GM12878 (cell line): ENCODE data around the gene PLA2G4C. TPM values are rescaled to one million over a fixed set of nuclear protein-coding genes. Genes with fewer than 3 reads are reported as not detected.

Experiments used
- ATAC-seq: fragments of 200-7000 bp; cut with Tn5 transposase; 3 replicates; pipeline ENCODE4 v1.9.1; 2020; ENCODE audit warnings: mild to moderate bottlenecking, moderate library complexity
- BruUV-seq: library from RNA; stranded (reverse); fragments of 400-500 nt; replicated peaks from 2 replicates; lab custom pipeline; 2021; lab: Mats Ljungman, UMichigan
- CTCF ChIA-PET: fragments of 300-600 bp; sonication (Branson Sonifier 250); formaldehyde crosslinking; extraction: SDS; loops from one replicate; lab custom pipeline; 2021; ENCODE audit warnings: inconsistent platforms; lab: Yijun Ruan, JAX
- POLR2A ChIA-PET: fragments of 350-600 bp; formaldehyde crosslinking; extraction: SDS; loops from one replicate; lab custom pipeline; 2021; ENCODE audit warnings: inconsistent platforms; lab: Charles Lee
- RAD21 ChIA-PET: fragments of 300-600 bp; sonication (Branson Sonifier 250); formaldehyde crosslinking; loops from one replicate; lab custom pipeline; 2023; ENCODE audit warnings: antibody characterized with exemption; ENCODE audit not compliant: unreplicated experiment; lab: Charles Lee
- SMC1A ChIA-PET: fragments of 300-600 bp; sonication (Branson Sonifier 250); formaldehyde crosslinking; loops from one replicate; lab custom pipeline; 2023; ENCODE audit not compliant: unreplicated experiment, uncharacterized antibody; lab: Charles Lee
- DNase-seq: peaks from one replicate; pipeline ENCODE4 v3.0.0-alpha.2; 2011; ENCODE audit warnings: low read depth, low spot score
- FAIRE-seq: peaks from 3 replicates; lab custom pipeline; 2011; peaks lifted over from hg19 to GRCh38; lab: Jason Lieb, UNC
- H2AFZ ChIP-seq: 2 replicates; pipeline ENCODE4 v1.6.0; 2011; ENCODE audit warnings: low read depth, low read length, control low read depth; ENCODE audit not compliant: control insufficient read depth
- H3K27ac ChIP-seq: 2 replicates; pipeline ENCODE4 v1.5.1; 2011; ENCODE audit warnings: control low read depth; ENCODE audit not compliant: control insufficient read depth, insufficient read depth
- H3K27me3 ChIP-seq, 2 experiments: replicated peaks in 1 of 2; 2 replicates each; pipeline versions ENCODE4 v1.6.0 to v1.6.1; 2011; ENCODE audit warnings: low read length in 1 of 2; ENCODE audit not compliant: control insufficient read depth in 2 of 2, insufficient read depth in 2 of 2
- H3K36me3 ChIP-seq, 2 experiments: 2 replicates each; pipeline ENCODE4 v1.5.1; 2011; ENCODE audit warnings: low read length in 1 of 2; ENCODE audit not compliant: control insufficient read depth in 2 of 2, insufficient read depth in 2 of 2
- H3K4me1 ChIP-seq: 2 replicates; pipeline ENCODE4 v1.6.1; 2011; ENCODE audit warnings: mild to moderate bottlenecking, low read length, moderate library complexity, mixed read lengths; ENCODE audit not compliant: control insufficient read depth, insufficient read depth
- H3K4me2 ChIP-seq: 2 replicates; pipeline ENCODE4 v1.6.0; 2011; ENCODE audit warnings: control low read depth; ENCODE audit not compliant: control insufficient read depth, insufficient read depth
- H3K4me3 ChIP-seq: fragments of 200-600 bp; sonication (generic); 2 replicates; pipeline ENCODE4 v1.5.1; 2016
- H3K79me2 ChIP-seq: 2 replicates; pipeline ENCODE4 v1.6.0; 2011; ENCODE audit warnings: low read length; ENCODE audit not compliant: control insufficient read depth, insufficient read depth
- H3K9ac ChIP-seq: 2 replicates; pipeline ENCODE4 v1.8.0; 2011; ENCODE audit warnings: low read length, control low read depth, mixed read lengths; ENCODE audit not compliant: control insufficient read depth, insufficient read depth
- H3K9me3 ChIP-seq: replicated peaks from 3 replicates; pipeline ENCODE4 v1.5.1; 2011; ENCODE audit warnings: mild to moderate bottlenecking, low read length; ENCODE audit not compliant: control insufficient read depth, insufficient read depth
- H4K20me1 ChIP-seq: 2 replicates; pipeline ENCODE4 v1.6.0; 2011; ENCODE audit not compliant: control insufficient read depth, insufficient read depth
- BCL11A ChIP-seq: IDR thresholded peaks from 2 replicates; pipeline ENCODE4 v1.6.1; 2011; ENCODE audit warnings: low read depth, low read length
- CHD4 ChIP-seq: fragments of 200-600 bp; sonication (generic); IDR thresholded peaks from 2 replicates; pipeline ENCODE4 v1.6.1; 2016; ENCODE audit warnings: mild to moderate bottlenecking
- ELK1 ChIP-seq: IDR thresholded peaks from 2 replicates; pipeline ENCODE4 v1.6.1; 2012; ENCODE audit warnings: low read depth, low read length, improper control_type of control experiment
- HDGF ChIP-seq: fragments of 450-650 bp; IDR thresholded peaks from 2 replicates; pipeline ENCODE4 v1.6.1; 2016; ENCODE audit warnings: antibody characterized with exemption
- MTA3 ChIP-seq: IDR thresholded peaks from 2 replicates; pipeline ENCODE4 v1.6.1; 2012; ENCODE audit warnings: low read length, inconsistent platforms, borderline replicate concordance
- PAX8 ChIP-seq: fragments of 450-650 bp; IDR thresholded peaks from 2 replicates; pipeline ENCODE4 v1.6.1; 2017; ENCODE audit warnings: mild to moderate bottlenecking, moderate library complexity
- REST ChIP-seq: IDR thresholded peaks from 2 replicates; pipeline ENCODE4 v1.6.1; 2012; ENCODE audit warnings: mild to moderate bottlenecking, low read depth, low read length
- SMC3 ChIP-seq: IDR thresholded peaks from 2 replicates; pipeline ENCODE4 v1.6.1; 2011; ENCODE audit warnings: low read length, improper control_type of control experiment, borderline replicate concordance
- SREBF1 ChIP-seq: IDR thresholded peaks from 2 replicates; pipeline ENCODE4 v1.6.1; 2012; ENCODE audit warnings: mild to moderate bottlenecking, low read length
- TAF1 ChIP-seq: IDR thresholded peaks from 2 replicates; pipeline ENCODE4 v1.6.1; 2011; ENCODE audit warnings: mild to moderate bottlenecking, low read depth, low read length, borderline replicate concordance
- USF1 ChIP-seq: IDR thresholded peaks from 2 replicates; pipeline ENCODE4 v1.6.1; 2011; ENCODE audit warnings: borderline replicate concordance, low read depth, mild to moderate bottlenecking, moderate library complexity, mixed read lengths, low read length; ENCODE audit not compliant: insufficient read depth; ENCODE audit errors: extremely low read length
- ZBTB40 ChIP-seq: fragments of 450-650 bp; IDR thresholded peaks from 2 replicates; pipeline ENCODE4 v1.6.1; 2016; ENCODE audit warnings: mild to moderate bottlenecking, moderate library complexity, borderline replicate concordance
- ZNF217 ChIP-seq: fragments of 450-650 bp; IDR thresholded peaks from 2 replicates; pipeline ENCODE4 v1.6.1; 2017; ENCODE audit warnings: antibody characterized with exemption, mild to moderate bottlenecking
- WGBS: methylation state at CpG from one replicate; pipeline ENCODE4 v1.1.6; 2016; ENCODE audit warnings: low lambda C conversion rate; ENCODE audit not compliant: insufficient replicate concordance, insufficient coverage; ENCODE audit errors: missing lambda C conversion rate; 5-methylcytosine and 5-hydroxymethylcytosine counted together
- in situ Hi-C: fragments of 300-500 bp; cut with MboI; formaldehyde crosslinking; loops from 9 replicates; pipeline ENCODE4 v1.14.3; 2018; ENCODE audit warnings: mixed read lengths
- intact Hi-C: fragments of 100-400 bp; cut with micrococcal nuclease; formaldehyde crosslinking; loops from one replicate; pipeline ENCODE4 v1.14.2; 2022; ENCODE audit not compliant: unreplicated experiment
- polyA plus RNA-seq, 11 experiments: library from polyadenylated mRNA; depleted of rRNA in 4 of 11; unstranded in 6 of 11; stranded (reverse) in 5 of 11; fragments of >200 nt; fragmentation: Nextera tagmentation in 4 of 11; fragmentation: Illumina TruSeq in 1 of 11; extraction: Ambion mirVana in 4 of 11; extraction: Trizol in 1 of 11; gene quantifications; 1 replicate in 1 of 11; 2 replicates in 10 of 11; pipeline versions ENCODE4 v1.2.1 to v1.2.3, GENCODE V29; 2011 to 2016; ENCODE audit warnings: inconsistent platforms in 2 of 11, missing spikeins in 2 of 11, low read depth in 1 of 11
- total RNA-seq, 4 experiments: library from RNA; depleted of rRNA in 3 of 4; stranded (reverse); fragments of >200 nt in 3 of 4; fragmentation: Illumina TruSeq in 1 of 4; extraction: Trizol in 1 of 4; gene quantifications; 2 replicates each; pipeline versions ENCODE4 v1.2.1 to v1.2.3, GENCODE V29; 2013 to 2021

The PLA2G4C gene
- total and polyA plus RNA-seq, 10 of the 15 experiments (the other 5 are each of a cell fraction or from before 2014, with no cell fraction given) = 0.53 to 3.6 (median 1.1) TPM

GRCh38 chr19:48118131-48118517 is 7.5 kb upstream of the PLA2G4C start (continued):
- TF ChIP-seq HDGF (no peak), PAX8 (no peak), BCL11A (no peak), TAF1 (no peak), ELK1 (no peak), SREBF1 (no peak)

GRCh38 chr19:48117515-48118130 is 7.0 kb upstream of the PLA2G4C start:
- ChIA-PET POLR2A (no interaction called here), RAD21 (no interaction called here), CTCF (interaction anchor here (10.0 kb wide), 1 partner anchor 8 kb away, joined by 85 read pairs; the partner anchor contains the start of gene PLA2G4C), SMC1A (interaction anchor here (5.6 kb wide), 1 partner anchor 8 kb away, joined by 31 read pairs; the partner anchor contains the start of gene PLA2G4C)
- H3K27me3 ChIP-seq = no peaks in the 10 kb centered on the region
- H3K9ac ChIP-seq = no peak overlapping the region
- no peaks in the 10 kb centered on the region for H4K20me1 ChIP-seq
- H3K4me2 ChIP-seq = no peak overlapping the region
- DNase-seq (no peak), FAIRE-seq (no peak), ATAC-seq (no peak)
- no peaks in the 10 kb centered on the region for H3K79me2 ChIP-seq
- no peak overlapping the region for H3K4me3 ChIP-seq
- peak overlapping the region; percentile 56 for H2AFZ ChIP-seq
- peaks cover 0 to 12% of the 10 kb centered on the region in 2 experiments; a peak in 3 of 4 replicates for H3K36me3 ChIP-seq
- in situ Hi-C loops = no loop called here
- no TSS peak for BruUV-seq
- peak overlapping the region; percentile 54 for H3K27ac ChIP-seq
- intact Hi-C loops = no loop called here
- WGBS = 89% methylated on average over 12 of the region's 12 CpGs
- H3K4me1 ChIP-seq = peaks cover 16% of the 10 kb centered on the region
- H3K9me3 ChIP-seq = no peaks in the 10 kb centered on the region
- TF ChIP-seq USF1 = no peak
- TF ChIP-seq TAF1 = no peak
- no peak for TF ChIP-seq REST
- no peak for TF ChIP-seq CHD4
- no peak for TF ChIP-seq ZNF217
- no peak for TF ChIP-seq ZBTB40
- no peak for TF ChIP-seq MTA3
- TF ChIP-seq SMC3 = no peak
